Lung microvascular endothelial cell (primary cell): ENCODE measurements around the gene RNASE8. TPM values are rescaled to one million over a fixed set of nuclear protein-coding genes. Genes with fewer than 3 reads are reported as not detected.

Experiments
- DNase-seq, 2 donors: peaks; one replicate each; pipeline versions ENCODE4 v3.0.0 to v3.0.0-alpha.2; 2010; ENCODE audit warnings: low read depth in 2 of 2
- total RNA-seq: library from RNA; depleted of rRNA; stranded (reverse); fragments of >200 nt; gene quantifications from 2 replicates; pipeline ENCODE4 v1.2.1, GENCODE V29; 2014

Gene RNASE8
- total RNA-seq, 1 donor from 2014 or later = not detected

GRCh38 chr14:21104448-21105060, 46.9 kb downstream of the RNASE8 start:
- DNase-seq = peak; percentile 82 to 83

GRCh38 chr14:21105095-21105494, 47.5 kb downstream of the RNASE8 start:
- DNase-seq = no peak

DNA sequence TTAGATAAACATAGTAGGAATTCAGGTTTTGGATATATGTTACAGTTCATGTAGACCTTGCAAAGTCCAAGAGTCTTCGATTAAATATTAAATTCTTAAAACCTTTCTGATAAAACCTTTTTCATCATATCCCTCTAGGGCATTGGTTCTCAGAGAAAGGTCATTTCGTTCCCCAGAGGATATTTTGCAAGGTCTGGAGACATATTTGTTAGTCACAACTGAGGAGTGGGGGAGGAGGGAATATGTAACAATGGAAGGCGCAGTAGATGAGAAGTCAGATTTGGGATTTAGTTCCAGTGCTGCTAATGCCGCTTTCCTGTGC, 48.5 kb downstream of the RNASE8 start:
- DNase-seq = no peak

GRCh38 chr14:21106498-21107282, 49.1 kb downstream of the RNASE8 start:
- DNase-seq = peak; percentile 77 to 87

GRCh38 chr14:21107283-21107800, 49.7 kb downstream of the RNASE8 start:
- DNase-seq = peak; percentile 28 to 51

Other genes starting within 250 kb of the RNASE8 start
- not detected in 2 replicates for gene RNASE3, start 166.4 kb upstream of the RNASE8 start, total RNA-seq
- gene RNASE2, start 102.3 kb upstream of the RNASE8 start, total RNA-seq = not detected in 2 replicates
- 13.1 and 19.0 TPM in 2 replicates for gene METTL17, start 67.8 kb upstream of the RNASE8 start, total RNA-seq
- not detected in 2 replicates for gene SLC39A2, start 58.5 kb upstream of the RNASE8 start, total RNA-seq
- 0.65 and 3.6 TPM in 2 replicates for gene NDRG2, start 32.8 kb upstream of the RNASE8 start, total RNA-seq
- gene TPPP2, start 27.6 kb upstream of the RNASE8 start, total RNA-seq = not detected in 2 replicates
- not detected in 2 replicates for gene RNASE13, start 23.0 kb upstream of the RNASE8 start, total RNA-seq
- not detected in 2 replicates for gene RNASE7, start 15.5 kb upstream of the RNASE8 start, total RNA-seq
- gene ARHGEF40, start 12.5 kb downstream of the RNASE8 start, total RNA-seq = 4.8 and 5.8 TPM in 2 replicates
- gene ZNF219, start 40.8 kb downstream of the RNASE8 start, total RNA-seq = 2.0 and 2.4 TPM in 2 replicates
- not detected in 2 replicates for gene TMEM253, start 43.2 kb downstream of the RNASE8 start, total RNA-seq
- gene OR5AU1, start 98.2 kb downstream of the RNASE8 start, total RNA-seq = not detected in 2 replicates
- 570 and 584 TPM in 2 replicates for gene HNRNPC, start 211.6 kb downstream of the RNASE8 start, total RNA-seq
- 0.20 and 0.22 TPM in 2 replicates for gene RPGRIP1, start 222.3 kb downstream of the RNASE8 start, total RNA-seq